HG03039 (cell line): ENCODE results near the gene RAB4B.
"Not testable (repeated sequence)": the region's sequence is repeated elsewhere in the genome, so short reads cannot be mapped to it uniquely, and the experiment has no call there.

Source experiments
- ATAC-seq: cut with Tn5 transposase; IDR thresholded peaks from one replicate; pipeline ENCODE4 v1.9.1; 2021; ENCODE audit warnings: mild to moderate bottlenecking, moderate library complexity; ENCODE audit not compliant: unreplicated experiment

Gene RAB4B

DNA sequence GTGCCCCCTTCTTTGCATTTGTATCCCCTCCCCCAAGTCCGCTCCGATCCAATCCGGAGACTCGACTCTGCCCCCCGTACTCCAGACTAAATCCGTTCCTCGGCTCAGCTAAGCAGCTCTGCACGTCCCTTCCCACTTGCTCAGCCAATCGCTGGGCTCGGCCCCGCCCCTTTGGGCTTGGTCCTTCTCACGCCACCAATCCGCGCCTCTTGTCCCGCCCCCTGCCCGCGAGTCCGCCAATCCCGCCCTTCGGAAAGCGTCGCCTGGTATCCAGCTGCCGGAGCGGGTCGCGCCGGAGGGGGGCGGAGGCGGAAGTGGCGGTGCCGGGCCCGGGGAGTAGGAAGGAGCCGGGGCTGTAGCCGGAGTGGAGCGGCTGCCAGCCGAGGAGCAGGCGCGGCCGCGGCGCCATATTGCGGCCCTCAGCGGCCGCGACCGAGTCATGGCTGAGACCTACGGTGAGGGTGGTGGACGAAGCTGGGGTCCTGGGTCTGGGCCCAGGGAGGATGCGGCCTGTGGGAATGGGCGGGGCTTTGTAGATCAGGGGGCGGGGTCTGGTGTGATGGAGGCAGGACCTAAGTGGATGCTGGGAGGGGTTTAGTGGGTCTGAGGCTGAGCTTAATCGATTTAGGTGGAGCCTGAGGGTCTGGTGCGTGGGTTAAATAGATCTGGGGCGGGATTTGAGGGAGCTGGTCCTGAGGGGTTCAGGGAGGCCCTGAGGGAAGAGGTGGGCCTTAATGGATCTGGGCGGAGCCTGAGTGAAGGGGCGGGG is at the start of gene RAB4B:
Gene RAB4B (plus strand): TSS at position 311 of the 769 bp plus-strand sequence. CDS start 129 bp downstream, at position 440.
- ATAC-seq: peak; percentile 55

DNA sequence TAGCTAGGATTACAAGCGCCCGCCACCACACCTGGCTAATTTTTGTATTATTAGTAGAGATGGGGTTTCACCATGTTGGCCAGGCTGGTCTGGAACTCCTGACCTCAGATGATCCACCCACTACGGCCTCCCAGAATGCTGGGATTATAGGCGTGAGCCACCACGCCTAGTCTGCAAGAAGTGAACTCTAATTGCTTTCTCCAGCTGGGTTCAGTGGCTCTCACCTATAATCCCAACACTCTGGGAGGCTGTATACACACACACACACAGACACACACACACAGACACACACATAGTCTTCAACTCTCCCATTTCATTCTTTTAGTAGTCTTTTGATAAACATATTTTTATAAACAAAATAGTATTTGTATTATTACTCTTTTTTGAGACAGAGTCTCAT is 48.0 kb upstream of the RAB4B start:
- ATAC-seq: not testable (repeated sequence)

DNA sequence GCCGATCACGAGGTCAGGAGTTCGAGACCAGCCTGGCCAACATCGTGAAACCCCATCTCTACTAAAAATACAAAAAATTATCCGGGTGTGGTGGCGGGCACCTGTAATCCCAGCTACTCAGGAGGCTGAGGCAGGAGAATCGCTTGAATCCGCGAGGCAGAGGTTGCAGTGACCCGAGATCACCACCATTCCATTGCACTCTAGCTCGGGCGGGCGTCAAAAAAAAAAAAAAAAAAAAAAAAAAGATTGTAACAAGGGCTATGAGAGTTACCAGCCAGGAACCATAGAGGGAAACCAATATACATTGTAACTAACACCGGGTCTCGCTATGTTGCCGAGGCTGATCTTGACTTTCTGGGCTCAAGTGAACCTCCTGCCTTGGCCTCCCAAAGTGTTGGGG is 45.7 kb upstream of the RAB4B start:
- ATAC-seq: not testable (repeated sequence)

DNA sequence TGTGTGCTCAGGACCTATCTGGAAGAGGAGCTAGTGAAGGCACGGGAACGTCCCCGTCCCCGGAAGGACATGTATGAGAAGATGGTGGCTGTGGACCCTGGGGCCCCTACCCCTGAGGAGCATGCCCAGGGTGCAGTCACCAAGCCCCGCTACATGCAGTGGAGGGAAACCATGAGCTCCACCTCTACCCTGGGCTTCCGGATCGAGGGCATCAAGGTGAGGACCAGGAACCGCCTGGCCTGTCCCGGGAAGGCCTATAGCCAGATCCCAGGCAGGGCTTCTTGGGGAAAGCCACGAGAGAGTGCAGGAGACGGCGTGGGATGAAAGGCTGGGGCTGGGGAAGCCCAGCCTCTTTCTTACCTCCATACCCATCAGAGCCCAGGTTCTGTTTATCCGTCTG is 44.9 kb upstream of the RAB4B start:
- ATAC-seq: no peak

- no peak for ATAC-seq
Observed at GRCh38 chr19:40735013-40735771, 42.9 kb upstream of the RAB4B start.

- ATAC-seq: no peak
Observed at GRCh38 chr19:40736661-40737060, 41.4 kb upstream of the RAB4B start.

DNA sequence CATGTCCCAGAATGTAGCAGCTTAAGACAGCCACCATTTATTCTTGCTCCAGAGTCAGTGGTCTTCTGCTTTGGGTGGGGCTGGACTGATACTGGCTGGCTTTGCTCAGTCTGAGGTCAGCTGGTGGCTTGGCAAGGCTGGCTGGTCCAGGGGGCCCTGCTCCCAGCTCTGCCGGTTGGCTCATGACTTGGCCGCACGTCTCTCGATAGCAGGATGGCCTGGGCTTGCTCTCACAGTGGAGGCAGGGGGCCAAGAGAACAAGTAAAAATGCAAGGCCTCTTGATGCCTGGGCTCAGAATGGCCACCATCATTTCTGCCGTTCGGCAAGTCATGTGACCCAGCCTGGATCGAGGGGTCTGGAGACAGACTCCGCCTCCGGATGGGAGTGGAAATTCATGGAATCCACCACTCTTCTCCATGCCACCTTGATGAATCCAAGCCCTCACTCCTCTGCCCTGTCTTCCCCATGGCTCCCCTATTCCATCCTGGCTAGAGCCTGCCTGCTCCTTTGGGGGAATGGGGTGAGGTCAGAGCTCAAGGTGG is 40.9 kb upstream of the RAB4B start:
- no peak for ATAC-seq

DNA sequence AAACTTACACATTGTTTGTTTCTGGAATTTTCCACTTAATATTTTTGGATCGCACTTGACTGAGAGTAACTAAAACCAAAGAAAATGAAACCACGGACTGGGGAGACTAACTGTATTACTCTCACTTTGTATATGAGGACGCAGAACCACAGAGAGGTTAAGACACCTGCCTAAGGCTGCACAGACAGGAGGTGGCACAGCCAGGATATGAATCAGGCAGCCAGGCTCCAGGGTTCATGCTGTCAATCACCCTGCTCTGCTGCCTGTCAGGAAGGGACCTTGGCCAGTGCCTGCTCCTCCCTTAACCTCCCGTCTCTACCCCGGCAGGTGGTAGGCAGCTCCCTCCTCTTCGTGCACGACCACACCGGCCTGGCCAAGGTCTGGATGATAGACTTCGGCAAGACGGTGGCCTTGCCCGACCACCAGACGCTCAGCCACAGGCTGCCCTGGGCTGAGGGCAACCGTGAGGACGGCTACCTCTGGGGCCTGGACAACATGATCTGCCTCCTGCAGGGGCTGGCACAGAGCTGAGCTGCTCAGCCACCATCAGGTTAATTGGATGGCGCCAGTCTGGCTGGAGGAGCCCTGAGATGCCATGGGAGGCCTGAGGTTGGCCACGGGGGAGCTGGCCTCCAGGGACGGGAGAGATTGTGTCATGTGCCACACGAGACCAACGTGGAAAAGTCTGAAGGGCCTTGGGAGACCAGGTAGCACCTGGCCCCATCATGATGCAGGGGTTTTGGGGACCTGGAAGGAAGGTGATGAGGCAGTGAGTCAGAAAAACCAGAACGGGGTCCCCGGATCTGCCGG is 38.8 kb upstream of the RAB4B start:
- ATAC-seq: no peak

- ATAC-seq: no peak
Observed at GRCh38 chr19:40739871-40740703, 38.0 kb upstream of the RAB4B start.

GRCh38 chr19:40740747-40741146 is 37.3 kb upstream of the RAB4B start:
- ATAC-seq: no peak

- no peak for ATAC-seq
Observed at GRCh38 chr19:40741527-40742390, 36.3 kb upstream of the RAB4B start.

GRCh38 chr19:40742477-40742876 is 35.6 kb upstream of the RAB4B start:
- no peak for ATAC-seq

DNA sequence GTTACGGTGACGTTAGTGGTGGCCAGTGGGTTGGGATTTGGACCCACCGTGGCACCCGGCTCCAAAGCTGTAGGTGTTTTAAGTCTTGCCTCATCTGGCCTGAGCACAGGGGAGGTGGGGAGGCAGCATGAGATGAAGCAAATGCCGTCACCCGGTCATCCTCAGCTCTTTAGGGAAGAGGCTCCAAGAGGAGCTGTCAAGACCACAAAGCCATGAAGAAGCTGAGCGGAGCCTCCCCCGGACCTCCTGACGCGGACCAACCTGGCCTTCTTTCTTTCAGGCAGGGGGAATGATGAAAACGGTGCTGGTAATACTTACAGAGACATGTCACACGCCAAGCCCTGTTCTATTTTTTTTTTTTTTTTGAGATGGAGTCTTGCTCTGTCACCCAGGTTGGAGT is 35.2 kb upstream of the RAB4B start:
- ATAC-seq: no peak

DNA sequence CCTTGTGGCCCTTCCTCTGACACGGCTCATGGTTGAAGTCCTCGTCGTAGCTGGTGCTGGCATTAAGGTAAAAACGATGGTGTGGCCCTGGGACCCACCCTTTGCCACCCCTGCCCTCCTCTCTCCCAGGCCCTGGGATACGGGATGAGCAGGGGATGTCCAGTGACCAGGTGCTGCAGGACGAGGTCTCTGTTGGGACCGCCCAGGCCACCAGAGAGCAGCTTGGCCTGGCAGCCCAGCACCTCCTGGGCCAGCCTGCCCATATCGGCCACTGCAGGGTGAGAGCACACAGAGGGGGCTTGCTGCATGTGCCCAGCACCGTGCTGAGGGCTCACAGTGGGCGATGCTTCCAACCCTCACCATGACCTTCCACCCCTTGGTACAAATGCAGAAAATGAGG is 34.1 kb upstream of the RAB4B start:
- no peak for ATAC-seq

- ATAC-seq: no peak
Observed at GRCh38 chr19:40744554-40745401, 33.3 kb upstream of the RAB4B start.

DNA sequence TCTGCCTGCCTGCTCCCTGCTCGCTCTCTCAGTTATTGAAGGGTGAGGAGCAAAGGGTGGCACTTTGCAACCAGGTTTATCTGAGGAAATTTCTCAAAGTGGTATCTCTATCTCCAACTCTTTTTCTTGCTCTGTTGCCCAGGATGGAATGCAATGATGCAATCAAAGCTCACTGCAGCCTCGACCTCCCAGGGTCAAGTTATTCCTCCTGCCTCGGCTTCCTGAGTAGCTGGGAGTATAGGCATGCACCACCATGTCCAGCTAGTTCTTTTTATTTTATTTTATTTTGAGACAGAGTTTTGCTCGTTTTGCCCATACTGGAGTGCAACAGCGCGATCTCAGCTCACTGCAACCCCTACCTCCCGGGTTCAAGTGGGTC is 32.7 kb upstream of the RAB4B start:
- no peak for ATAC-seq

- ATAC-seq: no peak
Observed at GRCh38 chr19:40747536-40747935, 30.5 kb upstream of the RAB4B start.

- ATAC-seq: peak; percentile 74
Observed at GRCh38 chr19:40750058-40750873, 27.8 kb upstream of the RAB4B start, which contains the start of gene ACTMAP. Gene ACTMAP (minus strand): TSS chr19:40750477. CDS start chr19:40749803, 674 bp downstream.
